ENCODE data around the gene BMP8B.
"Not testable (repeated sequence)": the region's sequence is repeated elsewhere in the genome, so short reads cannot be mapped to it uniquely, and the experiment has no call there.

DNA sequence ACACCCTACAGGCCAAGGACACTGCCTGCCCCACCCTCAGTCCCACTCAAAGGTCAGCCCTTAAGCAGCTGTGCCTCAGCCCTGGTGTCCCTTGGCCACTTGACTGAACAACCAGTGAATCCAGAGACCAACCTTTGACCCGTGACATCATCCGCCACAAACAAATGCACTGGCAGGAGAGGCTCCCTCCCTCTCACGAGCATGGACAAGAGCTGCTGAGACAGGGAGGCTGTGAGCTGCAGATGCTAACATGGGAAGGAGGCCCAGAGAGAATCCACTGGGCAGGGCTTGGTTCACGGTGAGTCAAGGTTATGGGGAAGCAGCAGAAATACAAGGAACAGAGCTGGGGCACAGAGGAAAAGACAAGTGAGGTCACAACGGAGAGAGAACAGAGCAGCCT is 22.2 kb downstream of the BMP8B start:
- not testable (repeated sequence) for TF ChIP-seq POLR2A (IDR thresholded peaks at IDR 0.05)
- TF ChIP-seq, protein P1, sequence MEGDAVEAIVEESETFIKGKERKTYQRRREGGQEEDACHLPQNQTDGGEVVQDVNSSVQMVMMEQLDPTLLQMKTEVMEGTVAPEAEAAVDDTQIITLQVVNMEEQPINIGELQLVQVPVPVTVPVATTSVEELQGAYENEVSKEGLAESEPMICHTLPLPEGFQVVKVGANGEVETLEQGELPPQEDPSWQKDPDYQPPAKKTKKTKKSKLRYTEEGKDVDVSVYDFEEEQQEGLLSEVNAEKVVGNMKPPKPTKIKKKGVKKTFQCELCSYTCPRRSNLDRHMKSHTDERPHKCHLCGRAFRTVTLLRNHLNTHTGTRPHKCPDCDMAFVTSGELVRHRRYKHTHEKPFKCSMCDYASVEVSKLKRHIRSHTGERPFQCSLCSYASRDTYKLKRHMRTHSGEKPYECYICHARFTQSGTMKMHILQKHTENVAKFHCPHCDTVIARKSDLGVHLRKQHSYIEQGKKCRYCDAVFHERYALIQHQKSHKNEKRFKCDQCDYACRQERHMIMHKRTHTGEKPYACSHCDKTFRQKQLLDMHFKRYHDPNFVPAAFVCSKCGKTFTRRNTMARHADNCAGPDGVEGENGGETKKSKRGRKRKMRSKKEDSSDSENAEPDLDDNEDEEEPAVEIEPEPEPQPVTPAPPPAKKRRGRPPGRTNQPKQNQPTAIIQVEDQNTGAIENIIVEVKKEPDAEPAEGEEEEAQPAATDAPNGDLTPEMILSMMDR (IDR thresholded peaks at IDR 0.05): not testable (repeated sequence)
